Heart left ventricle (tissue), 13 donors: ENCODE measurements around the gene IL1RAPL1.

Experiments
- CTCF ChIP-seq, 12 donors: fragments of 200-600 bp; sonication (generic) in 4 of 12; IDR thresholded peaks; one replicate each; pipeline versions ENCODE4 v1.5.0 to v1.8.0; 2018 to 2022; ENCODE audit warnings: antibody characterized with exemption in 12 of 12, mild to moderate bottlenecking in 5 of 12
- POLR2A ChIP-seq, 2 donors: fragments of 450-650 bp; IDR thresholded peaks; one replicate each; pipeline ENCODE4 v1.6.1; 2017; ENCODE audit warnings: antibody characterized with exemption in 2 of 2, mild to moderate bottlenecking in 2 of 2, moderate library complexity in 2 of 2
- donor health status: ischemic (EF 13 %, LVEDD 7.1; RV severe dilation, severe dysfunction).
- donor health status: DM: no; HTN: yes; CAD: no.
- donor health status: DM: no; HTN: no; CAD: no.
- donor health status: ischemic (EF 25% LVEDD 6.9; RV normal size, moderate dysfunction).
- donor health status: ischemic (EF 25% LVEDD 5.7; RV mildly dilated, moderate dysfunction).
- donor health status: ischemic (EF 35%, LVEDD 5.7; RV mildly dilated, moderate dysfunction).
- donor health status: nonischemic (EF 11% LVEDD 7.7; RV severe dilation, severe dysfunction).
- donor health status: DM: yes; HTN: yes; CAD: no.
- donor health status: PGD.
- donor health status: ischemic (EF 29% LVEDD 5.4; RV normal size, mild dysfunction).
- donor health status: nonischemic (EF 23%, LVEDD 6.1; RV moderate dilation, normal function).

GRCh38 chrX:28787206-28787605, 200.0 kb downstream of the IL1RAPL1 start:
- TF ChIP-seq POLR2A (IDR thresholded peaks at IDR 0.05) (no peak), CTCF (IDR thresholded peaks at IDR 0.05) (no peak)
